Osteocyte (in vitro differentiated cells): ENCODE results near the gene CLDN24. TPM values are rescaled to one million over a fixed set of nuclear protein-coding genes. Genes with fewer than 3 reads are reported as not detected.

ENCODE experiments used
- DNase-seq: peaks from one replicate; pipeline ENCODE4 v3.0.0; 2021; ENCODE audit warnings: mixed read lengths; ENCODE audit not compliant: unreplicated experiment; ENCODE audit errors: extremely low spot score
- H3K27ac Mint-ChIP-seq: one replicate; pipeline ENCODE4 v1.8.0; 2021; ENCODE audit warnings: mild to moderate bottlenecking, mixed read lengths; ENCODE audit not compliant: unreplicated experiment
- H3K27me3 Mint-ChIP-seq: one replicate; pipeline ENCODE4 v1.8.0; 2021; ENCODE audit warnings: mixed read lengths; ENCODE audit not compliant: unreplicated experiment
- H3K36me3 Mint-ChIP-seq: one replicate; pipeline ENCODE4 v1.8.0; 2021; ENCODE audit warnings: mixed read lengths; ENCODE audit not compliant: unreplicated experiment
- H3K4me1 Mint-ChIP-seq: one replicate; pipeline ENCODE4 v1.8.0; 2021; ENCODE audit warnings: mixed read lengths; ENCODE audit not compliant: unreplicated experiment
- H3K4me3 Mint-ChIP-seq: one replicate; pipeline ENCODE4 v1.8.0; 2021; ENCODE audit warnings: mild to moderate bottlenecking, moderate library complexity, mixed read lengths; ENCODE audit not compliant: unreplicated experiment
- H3K9me3 Mint-ChIP-seq: one replicate; pipeline ENCODE4 v1.8.0; 2021; ENCODE audit warnings: mixed read lengths; ENCODE audit not compliant: unreplicated experiment
- total RNA-seq: library from RNA; stranded (reverse); gene quantifications from 2 replicates; pipeline ENCODE4 v1.2.1, GENCODE V29; 2021
- TF ChIP-seq, protein P1 (sequence below): fragments of 200-600 bp; sonication (generic); IDR thresholded peaks from 2 replicates; pipeline ENCODE4 v1.5.0; 2021; ENCODE audit warnings: antibody characterized with exemption, mild to moderate bottlenecking, moderate library complexity

Gene CLDN24
- total RNA-seq, 1 donor from 2014 or later, result not detected

DNA sequence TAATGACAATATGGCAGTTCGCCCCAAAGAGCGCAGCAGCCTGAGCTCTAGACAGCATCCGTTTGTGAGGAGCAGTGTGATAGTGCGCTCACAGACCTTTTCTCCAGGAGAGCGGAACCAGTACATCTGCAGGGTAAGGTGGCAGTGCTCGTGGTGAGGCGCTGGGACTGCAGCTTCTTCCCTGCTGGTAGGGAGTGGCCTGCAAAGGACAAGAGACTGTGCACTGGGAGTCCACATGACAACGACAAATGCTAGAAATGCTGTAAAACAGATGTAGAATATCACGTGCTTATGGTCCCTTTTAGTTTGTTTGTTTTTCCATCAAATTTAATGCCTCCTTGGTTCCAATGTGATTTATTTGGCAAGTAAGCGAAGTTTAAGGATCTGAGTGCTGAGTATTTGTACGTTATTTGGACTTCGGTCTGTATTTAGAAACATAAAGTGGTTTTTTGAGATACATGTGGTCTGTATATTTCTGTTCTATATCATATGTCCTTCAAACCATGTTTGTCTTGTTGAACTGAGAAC, 37.9 kb downstream of the CLDN24 start:
- DNase-seq, result no peak
- TF ChIP-seq, protein P1, sequence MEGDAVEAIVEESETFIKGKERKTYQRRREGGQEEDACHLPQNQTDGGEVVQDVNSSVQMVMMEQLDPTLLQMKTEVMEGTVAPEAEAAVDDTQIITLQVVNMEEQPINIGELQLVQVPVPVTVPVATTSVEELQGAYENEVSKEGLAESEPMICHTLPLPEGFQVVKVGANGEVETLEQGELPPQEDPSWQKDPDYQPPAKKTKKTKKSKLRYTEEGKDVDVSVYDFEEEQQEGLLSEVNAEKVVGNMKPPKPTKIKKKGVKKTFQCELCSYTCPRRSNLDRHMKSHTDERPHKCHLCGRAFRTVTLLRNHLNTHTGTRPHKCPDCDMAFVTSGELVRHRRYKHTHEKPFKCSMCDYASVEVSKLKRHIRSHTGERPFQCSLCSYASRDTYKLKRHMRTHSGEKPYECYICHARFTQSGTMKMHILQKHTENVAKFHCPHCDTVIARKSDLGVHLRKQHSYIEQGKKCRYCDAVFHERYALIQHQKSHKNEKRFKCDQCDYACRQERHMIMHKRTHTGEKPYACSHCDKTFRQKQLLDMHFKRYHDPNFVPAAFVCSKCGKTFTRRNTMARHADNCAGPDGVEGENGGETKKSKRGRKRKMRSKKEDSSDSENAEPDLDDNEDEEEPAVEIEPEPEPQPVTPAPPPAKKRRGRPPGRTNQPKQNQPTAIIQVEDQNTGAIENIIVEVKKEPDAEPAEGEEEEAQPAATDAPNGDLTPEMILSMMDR, result no peak
- peaks cover 50% of the 10 kb centered on the region for H3K36me3 Mint-ChIP-seq
- no peak overlapping the region for H3K4me3 Mint-ChIP-seq
- no peaks in the 10 kb centered on the region for H3K4me1 Mint-ChIP-seq
- no peaks in the 10 kb centered on the region for H3K27me3 Mint-ChIP-seq
- no peaks in the 10 kb centered on the region for H3K9me3 Mint-ChIP-seq
- H3K27ac Mint-ChIP-seq, result no peak overlapping the region

DNA sequence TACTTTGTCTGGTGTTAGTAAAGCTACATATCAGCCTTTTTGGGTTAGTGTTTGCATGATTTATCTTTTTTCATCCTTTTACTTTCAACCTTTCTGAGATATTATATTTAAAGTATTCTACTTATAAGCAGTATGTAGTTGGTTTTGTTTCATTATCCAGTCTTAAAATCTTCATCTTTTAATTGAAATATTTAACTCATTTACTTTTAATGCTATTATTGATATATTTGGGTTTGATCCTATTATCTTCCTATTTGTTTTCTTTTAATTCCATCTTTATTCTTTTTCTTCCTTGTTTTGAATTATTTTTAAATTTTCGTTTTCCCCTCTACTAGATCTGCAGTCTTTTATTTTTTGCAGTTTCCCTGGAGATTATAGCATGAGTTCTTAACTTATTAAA, 46.1 kb downstream of the CLDN24 start:
- no peak overlapping the region for H3K27ac Mint-ChIP-seq
- H3K36me3 Mint-ChIP-seq, result peaks cover 48% of the 10 kb centered on the region
- no peak for DNase-seq
- H3K9me3 Mint-ChIP-seq, result peaks cover 23% of the 10 kb centered on the region
- TF ChIP-seq, protein P1, result no peak
- H3K4me1 Mint-ChIP-seq, result no peaks in the 10 kb centered on the region
- H3K27me3 Mint-ChIP-seq, result no peaks in the 10 kb centered on the region
- no peak overlapping the region for H3K4me3 Mint-ChIP-seq

DNA sequence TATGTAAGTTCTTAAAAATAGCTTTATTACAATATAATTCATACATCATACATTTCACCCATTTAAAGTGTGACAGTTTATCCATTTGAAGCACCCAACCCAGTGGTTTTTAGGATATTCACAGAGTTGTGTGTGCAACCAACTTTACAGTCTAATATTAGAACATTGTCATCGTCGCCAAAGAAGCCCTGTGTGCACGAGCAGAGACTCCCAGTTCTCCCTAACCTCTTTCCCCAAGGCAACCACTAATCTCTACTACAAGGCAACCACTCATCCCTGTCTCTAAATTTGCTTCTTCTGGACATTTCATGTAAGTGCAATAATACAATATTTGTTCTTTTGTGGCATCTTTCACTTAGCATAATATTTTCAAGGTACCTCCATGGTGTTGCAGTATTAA, 49.8 kb downstream of the CLDN24 start:
- TF ChIP-seq, protein P1, result no peak
- Mint-ChIP-seq H3K27me3 (no peaks in the 10 kb centered on the region), H3K4me3 (no peak overlapping the region), H3K4me1 (no peaks in the 10 kb centered on the region), H3K9me3 (peaks cover 23% of the 10 kb centered on the region), H3K36me3 (peaks cover 61% of the 10 kb centered on the region), H3K27ac (no peak overlapping the region)
- no peak for DNase-seq

Other genes starting within 250 kb of the CLDN24 start
- gene WWC2, start 223.2 kb downstream of the CLDN24 start, total RNA-seq, result 47.2 and 53.5 TPM in 2 replicates
- not detected in 2 replicates for gene CLDN22, start 2.1 kb downstream of the CLDN24 start, total RNA-seq
- 13.2 and 13.8 TPM in 2 replicates for gene CDKN2AIP, start 122.2 kb upstream of the CLDN24 start, total RNA-seq
- 7.0 and 10.2 TPM in 2 replicates for gene ING2, start 182.6 kb upstream of the CLDN24 start, total RNA-seq